Thyroid gland (tissue), 4 donors: ENCODE data around the gene PCYT2.
"Not testable (repeated sequence)": the region's sequence is repeated elsewhere in the genome, so short reads cannot be mapped to it uniquely, and the experiment has no call there.

ENCODE experiments used
- CTCF ChIP-seq, 6 experiments: fragments of 200-600 bp in 3 of 6; fragments of 450-650 bp in 3 of 6; sonication (generic) in 3 of 6; IDR thresholded peaks; one replicate each; pipeline ENCODE4 v1.5.1; 2016 to 2019; ENCODE audit warnings: antibody characterized with exemption in 6 of 6, mild to moderate bottlenecking in 2 of 6, inconsistent platforms in 1 of 6, moderate library complexity in 1 of 6
- POLR2A ChIP-seq, 2 donors: fragments of 450-650 bp; IDR thresholded peaks; one replicate each; pipeline ENCODE4 v1.6.1; 2017; ENCODE audit warnings: antibody characterized with exemption in 2 of 2, mild to moderate bottlenecking in 2 of 2, moderate library complexity in 1 of 2

DNA sequence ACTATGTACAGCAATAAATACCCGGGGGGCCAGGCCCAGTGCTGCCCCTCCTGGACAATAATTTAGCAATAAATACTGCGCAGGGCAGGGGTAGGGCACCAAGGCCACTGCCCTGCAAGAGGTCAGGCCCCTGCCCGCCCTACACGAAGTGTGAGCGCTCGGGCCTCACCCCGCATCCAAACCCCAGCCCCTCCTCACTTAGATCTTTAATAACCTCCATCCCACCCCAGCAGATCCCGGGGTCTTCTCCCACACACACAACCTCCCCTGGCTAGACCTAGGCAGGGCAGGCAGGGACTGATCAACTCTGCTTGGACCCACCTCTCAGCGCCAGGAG, 7.1 kb upstream of the PCYT2 start:
- peak in 1 of 6 experiments; percentile 1 for TF ChIP-seq CTCF (IDR thresholded peaks at IDR 0.05)
- TF ChIP-seq POLR2A (IDR thresholded peaks at IDR 0.05): not testable (repeated sequence)
